ENCODE measurements around the gene PBRM1. TPM values are rescaled to one million over a fixed set of nuclear protein-coding genes. Genes with fewer than 3 reads are reported as not detected.

Gene PBRM1
- total and polyA plus RNA-seq, 2 experiments from 2014 or later, result 50.9 to 77.4 TPM

GRCh38 chr3:52715714-52716305 is 30.1 kb upstream of the PBRM1 start:
- H3K79me2 ChIP-seq, result no peaks in the 10 kb centered on the region
- no peak overlapping the region for H3K4me3 ChIP-seq
- no peaks in the 10 kb centered on the region for H3K27me3 ChIP-seq
- H3K36me3 ChIP-seq (replicated peaks; ENCODE audit: insufficient read depth, low read depth), result no peaks in the 10 kb centered on the region
- H3K27ac ChIP-seq, result no peak overlapping the region
- H3K9me2 ChIP-seq (replicated peaks; ENCODE audit: insufficient read depth), result no peaks in the 10 kb centered on the region
- no peaks in the 10 kb centered on the region for H3K4me1 ChIP-seq (ENCODE audit: insufficient read depth)
- no peak overlapping the region for H2AFZ ChIP-seq
- no peak for TF ChIP-seq EZH2 (IDR thresholded peaks at IDR 0.05; ENCODE audit: borderline replicate concordance)
- TF ChIP-seq, protein P1, sequence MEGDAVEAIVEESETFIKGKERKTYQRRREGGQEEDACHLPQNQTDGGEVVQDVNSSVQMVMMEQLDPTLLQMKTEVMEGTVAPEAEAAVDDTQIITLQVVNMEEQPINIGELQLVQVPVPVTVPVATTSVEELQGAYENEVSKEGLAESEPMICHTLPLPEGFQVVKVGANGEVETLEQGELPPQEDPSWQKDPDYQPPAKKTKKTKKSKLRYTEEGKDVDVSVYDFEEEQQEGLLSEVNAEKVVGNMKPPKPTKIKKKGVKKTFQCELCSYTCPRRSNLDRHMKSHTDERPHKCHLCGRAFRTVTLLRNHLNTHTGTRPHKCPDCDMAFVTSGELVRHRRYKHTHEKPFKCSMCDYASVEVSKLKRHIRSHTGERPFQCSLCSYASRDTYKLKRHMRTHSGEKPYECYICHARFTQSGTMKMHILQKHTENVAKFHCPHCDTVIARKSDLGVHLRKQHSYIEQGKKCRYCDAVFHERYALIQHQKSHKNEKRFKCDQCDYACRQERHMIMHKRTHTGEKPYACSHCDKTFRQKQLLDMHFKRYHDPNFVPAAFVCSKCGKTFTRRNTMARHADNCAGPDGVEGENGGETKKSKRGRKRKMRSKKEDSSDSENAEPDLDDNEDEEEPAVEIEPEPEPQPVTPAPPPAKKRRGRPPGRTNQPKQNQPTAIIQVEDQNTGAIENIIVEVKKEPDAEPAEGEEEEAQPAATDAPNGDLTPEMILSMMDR (IDR thresholded peaks at IDR 0.05; ENCODE audit: poor library complexity), result no peak
- no peak for TF ChIP-seq EZH2phosphoT487 (IDR thresholded peaks at IDR 0.05; ENCODE audit: low read depth, severe bottlenecking, unreplicated experiment)
- DNase-seq (ENCODE audit: low spot score), result no peak
- 96% methylated on average over 11 of the region's 11 CpGs for WGBS (ENCODE audit: low lambda C conversion rate, missing lambda C conversion rate)
- no peaks in the 10 kb centered on the region for H3K9me3 ChIP-seq (ENCODE audit: low read depth)
- no peak overlapping the region for H3K4me2 ChIP-seq
- no peaks in the 10 kb centered on the region for H4K20me1 ChIP-seq (ENCODE audit: insufficient read depth, poor library complexity, severe bottlenecking)

DNA sequence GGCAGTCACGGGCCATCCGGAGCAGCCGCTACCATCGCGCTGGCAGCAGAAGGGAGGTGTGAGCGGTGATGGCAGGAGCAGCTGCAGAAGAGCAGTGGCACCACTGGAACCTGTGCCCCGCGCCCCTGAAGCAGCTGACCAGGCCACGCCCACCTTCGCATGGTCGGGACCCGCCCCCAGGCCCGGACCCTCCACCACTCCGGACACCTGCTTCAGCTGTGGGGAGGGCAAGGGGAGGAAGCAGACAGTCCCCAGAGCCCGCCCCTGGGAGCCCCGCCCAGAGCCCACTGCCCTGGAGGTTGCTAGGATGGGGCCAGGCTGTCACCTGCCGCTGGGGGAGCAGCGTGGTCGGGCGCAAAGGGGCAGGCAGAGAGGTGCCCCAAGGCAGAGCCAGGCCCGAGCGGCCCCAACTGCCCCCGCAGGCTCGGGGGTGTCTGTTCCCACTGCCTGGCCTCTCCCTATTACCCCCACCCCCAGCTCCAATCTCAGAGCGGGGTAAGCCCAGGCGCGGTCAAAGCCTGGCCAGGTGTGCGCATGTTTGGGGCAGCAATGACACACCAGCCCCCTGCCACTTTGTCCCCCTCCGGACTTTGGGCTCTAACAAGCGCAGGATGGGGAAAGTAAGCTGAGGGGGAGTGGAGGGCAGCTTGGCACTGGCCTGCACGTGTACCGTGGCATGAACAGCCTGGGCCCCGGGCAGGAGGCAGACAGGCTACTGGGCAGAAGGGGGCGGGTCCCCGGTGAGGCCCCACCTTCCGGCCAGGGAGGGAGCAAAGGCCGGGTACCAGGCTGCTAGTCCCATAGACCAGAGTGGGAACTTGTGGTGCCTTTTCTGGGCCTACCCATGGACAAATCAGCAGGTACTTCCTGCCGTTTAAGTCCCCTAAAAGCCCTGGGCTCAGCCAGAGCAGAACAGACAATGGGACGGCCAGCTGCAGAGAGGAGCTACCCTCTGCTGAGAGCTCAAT is 28.9 kb upstream of the PBRM1 start:
- no peak for TF ChIP-seq EZH2 (IDR thresholded peaks at IDR 0.05; ENCODE audit: borderline replicate concordance)
- TF ChIP-seq EZH2phosphoT487 (IDR thresholded peaks at IDR 0.05; ENCODE audit: low read depth, severe bottlenecking, unreplicated experiment), result no peak
- TF ChIP-seq, protein P1 (IDR thresholded peaks at IDR 0.05; ENCODE audit: poor library complexity), result no peak
- peak; percentile 76 for DNase-seq (ENCODE audit: low spot score)
- Histone ChIP-seq H3K27me3 (no peaks in the 10 kb centered on the region), H3K79me2 (no peaks in the 10 kb centered on the region), H4K20me1 (ENCODE audit: insufficient read depth, poor library complexity, severe bottlenecking) (no peaks in the 10 kb centered on the region), H3K4me3 (no peak overlapping the region), H3K9me3 (ENCODE audit: low read depth) (no peaks in the 10 kb centered on the region), H3K36me3 (replicated peaks; ENCODE audit: insufficient read depth, low read depth) (no peaks in the 10 kb centered on the region), H3K9me2 (replicated peaks; ENCODE audit: insufficient read depth) (no peaks in the 10 kb centered on the region), H2AFZ (no peak overlapping the region), H3K4me1 (ENCODE audit: insufficient read depth) (no peaks in the 10 kb centered on the region), H3K4me2 (peak overlapping the region; percentile 80), H3K27ac (no peak overlapping the region)
- 16% methylated on average over 38 of the region's 39 CpGs for WGBS (ENCODE audit: low lambda C conversion rate, missing lambda C conversion rate)

- peaks cover 1% of the 10 kb centered on the region for H3K4me1 ChIP-seq (ENCODE audit: insufficient read depth)
- H3K79me2 ChIP-seq, result peaks cover 11% of the 10 kb centered on the region
- no peak overlapping the region for H3K4me3 ChIP-seq
- no peak for DNase-seq (ENCODE audit: low spot score)
- TF ChIP-seq, protein P1 (IDR thresholded peaks at IDR 0.05; ENCODE audit: poor library complexity), result no peak
- TF ChIP-seq EZH2 (IDR thresholded peaks at IDR 0.05; ENCODE audit: borderline replicate concordance) (no peak), EZH2phosphoT487 (IDR thresholded peaks at IDR 0.05; ENCODE audit: low read depth, severe bottlenecking, unreplicated experiment) (no peak)
- no peaks in the 10 kb centered on the region for H3K27me3 ChIP-seq
- H4K20me1 ChIP-seq (ENCODE audit: insufficient read depth, poor library complexity, severe bottlenecking), result no peaks in the 10 kb centered on the region
- H3K9me3 ChIP-seq (ENCODE audit: low read depth), result no peaks in the 10 kb centered on the region
- H2AFZ ChIP-seq, result no peak overlapping the region
- WGBS (ENCODE audit: low lambda C conversion rate, missing lambda C conversion rate), result 94% methylated on average over 17 of the region's 17 CpGs
- no peaks in the 10 kb centered on the region for H3K36me3 ChIP-seq (replicated peaks; ENCODE audit: insufficient read depth, low read depth)
- H3K4me2 ChIP-seq, result no peak overlapping the region
- H3K27ac ChIP-seq, result no peak overlapping the region
- no peaks in the 10 kb centered on the region for H3K9me2 ChIP-seq (replicated peaks; ENCODE audit: insufficient read depth)
These were observed 26.8 kb upstream of the PBRM1 start for GRCh38 chr3:52712291-52713212.
